ENCODE data around the gene NES. TPM values are rescaled to one million over a fixed set of nuclear protein-coding genes. Genes with fewer than 3 reads are reported as not detected.

The NES gene
- total RNA-seq, 4 donors from 2014 or later = 17.4 to 76.4 (median 27.7) TPM

DNA sequence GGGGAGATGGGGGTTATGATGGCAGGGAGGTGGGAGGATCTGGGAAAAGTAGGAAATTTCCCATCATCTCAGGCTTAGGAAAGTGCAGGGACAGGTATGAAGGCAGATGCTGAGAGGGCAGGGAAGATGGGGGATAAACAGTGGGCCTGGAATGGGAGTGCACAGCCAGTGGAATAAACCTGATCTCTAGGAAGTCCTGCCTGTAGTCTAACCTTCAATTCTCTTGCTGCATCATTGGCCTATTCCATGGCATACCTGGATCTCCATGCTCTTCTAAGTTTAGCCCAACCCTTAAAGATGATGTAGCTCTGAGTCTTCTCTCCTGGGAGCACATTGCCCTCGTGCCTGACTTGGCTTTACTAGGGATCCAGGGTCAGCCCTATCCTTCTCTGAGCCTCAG is 32.6 kb downstream of the NES start:
- no peak for ATAC-seq (ENCODE audit: low FRiP score)
- no peak for DNase-seq (ENCODE audit: low spot score)
- TF ChIP-seq, protein P1, sequence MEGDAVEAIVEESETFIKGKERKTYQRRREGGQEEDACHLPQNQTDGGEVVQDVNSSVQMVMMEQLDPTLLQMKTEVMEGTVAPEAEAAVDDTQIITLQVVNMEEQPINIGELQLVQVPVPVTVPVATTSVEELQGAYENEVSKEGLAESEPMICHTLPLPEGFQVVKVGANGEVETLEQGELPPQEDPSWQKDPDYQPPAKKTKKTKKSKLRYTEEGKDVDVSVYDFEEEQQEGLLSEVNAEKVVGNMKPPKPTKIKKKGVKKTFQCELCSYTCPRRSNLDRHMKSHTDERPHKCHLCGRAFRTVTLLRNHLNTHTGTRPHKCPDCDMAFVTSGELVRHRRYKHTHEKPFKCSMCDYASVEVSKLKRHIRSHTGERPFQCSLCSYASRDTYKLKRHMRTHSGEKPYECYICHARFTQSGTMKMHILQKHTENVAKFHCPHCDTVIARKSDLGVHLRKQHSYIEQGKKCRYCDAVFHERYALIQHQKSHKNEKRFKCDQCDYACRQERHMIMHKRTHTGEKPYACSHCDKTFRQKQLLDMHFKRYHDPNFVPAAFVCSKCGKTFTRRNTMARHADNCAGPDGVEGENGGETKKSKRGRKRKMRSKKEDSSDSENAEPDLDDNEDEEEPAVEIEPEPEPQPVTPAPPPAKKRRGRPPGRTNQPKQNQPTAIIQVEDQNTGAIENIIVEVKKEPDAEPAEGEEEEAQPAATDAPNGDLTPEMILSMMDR (IDR thresholded peaks at IDR 0.05) = no peak

DNA sequence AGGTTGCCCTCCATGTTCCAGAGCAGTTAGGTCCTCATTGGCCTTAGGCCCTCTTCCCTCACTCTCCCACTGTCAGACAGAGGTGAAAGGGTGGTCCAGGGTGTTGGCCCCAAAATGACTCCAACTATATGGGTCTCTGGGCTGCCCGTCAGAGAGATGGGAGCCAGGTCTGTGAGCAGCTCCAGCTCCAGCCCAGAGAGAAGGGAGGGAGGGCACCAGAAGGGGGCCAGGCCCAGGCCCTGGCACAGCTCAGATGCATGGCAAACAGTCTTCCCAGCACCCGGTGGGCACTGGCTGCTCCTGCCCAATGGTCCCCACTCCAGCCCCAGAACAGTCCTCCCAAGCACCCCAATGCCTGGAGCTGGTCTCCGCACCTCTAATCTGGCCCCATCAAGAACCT is 33.1 kb downstream of the NES start:
- DNase-seq (ENCODE audit: low spot score) (no peak), ATAC-seq (ENCODE audit: low FRiP score) (no peak)
- TF ChIP-seq, protein P1 (IDR thresholded peaks at IDR 0.05) = no peak

DNA sequence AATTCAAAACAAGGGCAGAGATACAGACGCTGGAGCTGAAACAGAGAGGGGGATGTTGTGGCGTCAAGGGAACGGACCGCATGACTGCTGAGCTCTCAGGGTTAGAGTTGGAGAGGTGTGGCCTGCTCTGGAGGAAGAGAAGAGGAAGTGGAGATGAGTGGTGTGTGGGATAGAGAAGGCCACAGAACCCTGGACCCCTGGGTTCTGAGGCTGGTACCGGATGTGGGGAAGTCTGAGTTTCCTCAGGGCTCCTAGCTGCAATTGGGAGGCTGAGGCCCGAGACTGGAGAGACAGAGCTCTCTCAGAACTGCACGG is 33.5 kb downstream of the NES start:
- ATAC-seq (ENCODE audit: low FRiP score) (no peak), DNase-seq (ENCODE audit: low spot score) (no peak)
- TF ChIP-seq, protein P1 (IDR thresholded peaks at IDR 0.05) = no peak

DNA sequence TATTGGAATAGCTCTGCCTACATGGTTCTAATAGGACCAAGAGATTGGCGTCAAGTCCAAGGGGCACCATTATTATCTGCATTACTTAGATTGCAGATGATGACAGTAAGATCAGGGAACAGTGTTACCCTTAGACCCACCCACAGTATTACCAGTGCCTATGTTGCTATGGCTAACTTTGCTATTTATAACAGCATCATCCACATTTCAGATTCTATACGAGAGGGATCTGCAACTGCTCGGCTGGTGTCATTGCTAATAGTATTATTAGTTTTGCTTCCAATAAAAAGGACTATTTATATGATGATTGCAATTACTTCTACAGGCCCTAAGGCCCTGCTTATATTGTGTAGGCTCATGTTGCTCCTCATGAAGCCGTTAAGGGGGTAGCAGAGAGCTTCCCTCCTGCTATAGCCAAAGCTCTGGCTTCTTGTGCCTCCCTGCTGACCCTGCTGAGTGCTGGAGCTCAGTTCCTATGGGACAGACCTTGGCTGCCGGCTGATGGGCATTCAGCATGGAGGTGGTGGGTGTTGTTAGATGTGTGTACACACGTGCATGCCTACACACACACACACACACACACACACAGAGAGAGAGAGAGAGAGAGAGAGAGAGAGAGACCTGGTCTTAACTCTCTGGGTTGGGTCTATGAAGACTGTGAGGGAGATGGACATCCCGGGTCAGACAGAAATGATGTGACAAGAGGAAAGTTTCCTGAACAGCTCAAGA is 34.0 kb downstream of the NES start:
- DNase-seq (ENCODE audit: low spot score) (no peak), ATAC-seq (ENCODE audit: low FRiP score) (no peak)
- TF ChIP-seq, protein P1 (IDR thresholded peaks at IDR 0.05) = no peak

DNA sequence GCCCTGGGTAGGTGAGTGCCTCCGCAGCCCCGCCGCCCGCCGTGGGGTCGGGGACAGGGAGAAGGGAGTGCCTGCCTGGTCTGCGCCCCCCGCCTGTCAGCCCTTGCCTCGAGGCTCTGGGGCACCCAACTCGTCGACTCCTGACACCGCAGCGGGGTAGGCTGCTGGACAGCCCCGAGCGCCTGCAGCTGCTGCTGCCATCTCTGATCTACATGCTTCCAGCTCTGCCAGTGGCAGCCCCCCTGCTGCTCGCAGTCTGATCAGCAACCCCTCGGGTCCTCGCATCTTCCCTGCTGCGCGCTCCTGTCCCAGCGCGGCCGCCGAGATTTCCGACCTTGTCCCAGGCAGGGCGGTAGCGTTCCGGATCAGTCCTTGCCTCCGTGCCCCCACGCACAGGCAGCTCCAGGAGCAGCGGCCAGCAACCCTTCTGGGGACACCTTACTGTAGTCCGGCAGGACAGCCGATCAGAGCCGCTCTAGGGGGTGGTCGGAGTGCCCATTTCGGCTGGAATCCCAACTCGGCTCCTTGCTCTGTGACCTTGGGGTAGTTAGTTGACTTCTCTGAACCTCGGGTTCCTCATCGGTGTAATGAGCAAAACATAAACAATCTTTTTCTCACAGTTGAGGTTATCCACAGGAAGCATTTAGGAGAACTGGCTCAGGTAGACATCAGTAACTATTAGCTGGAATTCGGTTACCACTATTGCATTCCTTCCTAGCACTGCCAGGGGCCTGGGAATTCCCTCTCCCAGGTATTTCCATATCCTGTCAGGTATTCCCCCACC is 34.8 kb downstream of the NES start:
- no peak for ATAC-seq (ENCODE audit: low FRiP score)
- DNase-seq (ENCODE audit: low spot score) = no peak
- TF ChIP-seq, protein P1 (IDR thresholded peaks at IDR 0.05) = no peak

DNA sequence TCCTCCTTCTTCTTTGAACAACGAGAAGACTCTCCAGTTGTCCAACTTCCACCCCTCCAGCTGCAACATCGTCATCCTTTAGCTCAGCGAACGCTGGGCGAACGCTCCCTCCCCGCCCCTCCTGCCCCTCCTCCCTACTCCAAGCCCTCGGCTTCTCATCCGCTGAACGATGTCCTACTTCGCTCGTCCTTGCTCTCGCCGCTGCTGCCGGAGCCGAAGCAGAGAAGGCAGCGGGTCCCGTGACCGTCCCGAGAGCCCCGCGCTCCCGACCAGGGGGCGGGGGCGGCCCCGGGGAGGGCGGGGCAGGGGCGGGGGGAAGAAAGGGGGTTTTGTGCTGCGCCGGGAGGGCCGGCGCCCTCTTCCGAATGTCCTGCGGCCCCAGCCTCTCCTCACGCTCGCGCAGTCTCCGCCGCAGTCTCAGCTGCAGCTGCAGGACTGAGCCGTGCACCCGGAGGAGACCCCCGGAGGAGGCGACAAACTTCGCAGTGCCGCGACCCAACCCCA is 35.4 kb downstream of the NES start, which contains the start of gene BCAN:
Gene BCAN, plus strand, starts transcription at position 357 of the 504 bp plus-strand sequence. CDS start 3,938 bp downstream, outside the sequence.
- TF ChIP-seq, protein P1 (IDR thresholded peaks at IDR 0.05) = no peak
- no peak for DNase-seq (ENCODE audit: low spot score)

More for the DNA sequence above, 35.4 kb downstream of the NES start, which contains the start of gene BCAN:
- ATAC-seq (ENCODE audit: low FRiP score) = peak; percentile 65
